Vagina (tissue), 2 donors: ENCODE results near the gene RPLP2. TPM values are rescaled to one million over a fixed set of nuclear protein-coding genes. Genes with fewer than 3 reads are reported as not detected.
A peak's percentile ranks its signal among the peaks of the same experiment; 100 is the strongest.

Source experiments
- DNase-seq, 2 donors: peaks; one replicate each; pipeline ENCODE4 v3.0.0-alpha.2; 2017; ENCODE audit errors: extremely low spot score in 2 of 2
- H3K27ac ChIP-seq: fragments of 200-600 bp; sonication (generic); one replicate; pipeline ENCODE4 v1.5.1; 2019
- H3K27me3 ChIP-seq: fragments of 200-600 bp; sonication (generic); one replicate; pipeline ENCODE4 v1.5.1; 2019
- H3K36me3 ChIP-seq, 2 donors: fragments of 200-600 bp; sonication (generic); one replicate each; pipeline ENCODE4 v1.5.1; 2017 to 2019
- H3K4me1 ChIP-seq: fragments of 200-600 bp; sonication (generic); one replicate; pipeline ENCODE4 v1.5.1; 2019
- H3K4me3 ChIP-seq, 2 donors: fragments of 200-600 bp; sonication (generic); 1 replicate in 1 of 2; 2 replicates in 1 of 2; pipeline ENCODE4 v1.5.1; 2016 to 2019
- H3K9me3 ChIP-seq: fragments of 200-600 bp; sonication (generic); one replicate; pipeline ENCODE4 v1.5.1; 2019
- POLR2A ChIP-seq, 2 donors: fragments of 450-650 bp; IDR thresholded peaks; one replicate each; pipeline ENCODE4 v1.6.1; 2017; ENCODE audit warnings: antibody characterized with exemption in 2 of 2, mild to moderate bottlenecking in 2 of 2, moderate library complexity in 2 of 2
- POLR2AphosphoS5 ChIP-seq, 2 donors: sonication (generic); formaldehyde crosslinking; IDR thresholded peaks; one replicate each; pipeline ENCODE4 v1.9.0; 2017; ENCODE audit warnings: antibody characterized with exemption in 2 of 2, mild to moderate bottlenecking in 2 of 2, low read depth in 1 of 2; ENCODE audit not compliant: insufficient read depth in 1 of 2
- intact Hi-C: fragments of 100-400 bp; cut with DNase I; formaldehyde crosslinking; loops from one replicate; pipeline ENCODE4 v1.15.1; 2023
- total RNA-seq: library from RNA; depleted of rRNA; stranded (reverse); fragments of >200 nt; gene quantifications from one replicate; pipeline ENCODE4 v1.2.3, GENCODE V29; 2016
- TF ChIP-seq, protein P1 (sequence below), 3 experiments: fragments of 450-650 bp in 2 of 3; fragments of 200-600 bp in 1 of 3; sonication (generic) in 1 of 3; IDR thresholded peaks; one replicate each; pipeline ENCODE4 v1.5.1; 2017 to 2019; ENCODE audit warnings: antibody characterized with exemption in 3 of 3, mild to moderate bottlenecking in 2 of 3, moderate library complexity in 2 of 3

The RPLP2 gene
- total RNA-seq, 1 donor from 2014 or later, result 1,068 TPM

- DNase-seq, result no peak
- Histone ChIP-seq H3K27me3 (no peaks in the 10 kb centered on the region), H3K9me3 (no peaks in the 10 kb centered on the region), H3K4me3 (no peak overlapping the region), H3K36me3 (no peaks in the 10 kb centered on the region), H3K4me1 (peaks cover 32% of the 10 kb centered on the region), H3K27ac (no peak overlapping the region)
- TF ChIP-seq, protein P1, sequence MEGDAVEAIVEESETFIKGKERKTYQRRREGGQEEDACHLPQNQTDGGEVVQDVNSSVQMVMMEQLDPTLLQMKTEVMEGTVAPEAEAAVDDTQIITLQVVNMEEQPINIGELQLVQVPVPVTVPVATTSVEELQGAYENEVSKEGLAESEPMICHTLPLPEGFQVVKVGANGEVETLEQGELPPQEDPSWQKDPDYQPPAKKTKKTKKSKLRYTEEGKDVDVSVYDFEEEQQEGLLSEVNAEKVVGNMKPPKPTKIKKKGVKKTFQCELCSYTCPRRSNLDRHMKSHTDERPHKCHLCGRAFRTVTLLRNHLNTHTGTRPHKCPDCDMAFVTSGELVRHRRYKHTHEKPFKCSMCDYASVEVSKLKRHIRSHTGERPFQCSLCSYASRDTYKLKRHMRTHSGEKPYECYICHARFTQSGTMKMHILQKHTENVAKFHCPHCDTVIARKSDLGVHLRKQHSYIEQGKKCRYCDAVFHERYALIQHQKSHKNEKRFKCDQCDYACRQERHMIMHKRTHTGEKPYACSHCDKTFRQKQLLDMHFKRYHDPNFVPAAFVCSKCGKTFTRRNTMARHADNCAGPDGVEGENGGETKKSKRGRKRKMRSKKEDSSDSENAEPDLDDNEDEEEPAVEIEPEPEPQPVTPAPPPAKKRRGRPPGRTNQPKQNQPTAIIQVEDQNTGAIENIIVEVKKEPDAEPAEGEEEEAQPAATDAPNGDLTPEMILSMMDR (IDR thresholded peaks at IDR 0.05), result no peak
- TF ChIP-seq POLR2A (IDR thresholded peaks at IDR 0.05) (no peak), POLR2AphosphoS5 (IDR thresholded peaks at IDR 0.05; ENCODE audit: insufficient read depth in 1 of 2, low read depth in 1 of 2) (no peak)
- intact Hi-C loops, result no loop called here
Observed at GRCh38 chr11:782264-783174, 27.2 kb upstream of the RPLP2 start.

DNA sequence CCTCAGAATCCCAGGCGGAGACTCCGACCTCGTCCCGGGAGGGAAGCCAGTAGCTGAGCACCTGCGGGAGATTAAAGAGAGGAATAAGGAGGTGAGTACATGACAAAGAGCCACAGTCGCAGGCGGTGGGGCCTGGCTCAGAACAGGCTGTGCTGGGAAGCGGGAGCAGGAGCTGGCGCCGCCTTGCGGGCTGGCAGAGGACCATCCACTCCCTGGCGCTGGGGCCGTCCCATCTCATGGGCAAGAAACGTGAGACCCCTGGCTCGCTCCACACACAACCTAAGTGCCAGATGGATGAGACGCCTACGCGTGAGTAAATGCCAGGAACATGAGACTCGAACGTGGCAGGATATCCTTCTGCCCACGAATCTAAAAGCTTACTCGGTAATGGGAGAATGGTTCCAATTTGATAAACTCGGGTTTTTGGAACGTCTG is 26.2 kb upstream of the RPLP2 start:
- peaks cover 22% of the 10 kb centered on the region for H3K4me1 ChIP-seq
- H3K4me3 ChIP-seq, result no peak overlapping the region
- peak overlapping the region; percentile 50 for H3K27ac ChIP-seq
- intact Hi-C loops, result no loop called here
- no peaks in the 10 kb centered on the region for H3K36me3 ChIP-seq
- H3K27me3 ChIP-seq, result no peaks in the 10 kb centered on the region
- DNase-seq, result no peak
- no peaks in the 10 kb centered on the region for H3K9me3 ChIP-seq
- TF ChIP-seq, protein P1 (IDR thresholded peaks at IDR 0.05), result peak; percentile 17 to 59 (median 21)
- TF ChIP-seq POLR2A (IDR thresholded peaks at IDR 0.05) (no peak), POLR2AphosphoS5 (IDR thresholded peaks at IDR 0.05; ENCODE audit: insufficient read depth in 1 of 2, low read depth in 1 of 2) (peak; percentile 60 to 64)

DNA sequence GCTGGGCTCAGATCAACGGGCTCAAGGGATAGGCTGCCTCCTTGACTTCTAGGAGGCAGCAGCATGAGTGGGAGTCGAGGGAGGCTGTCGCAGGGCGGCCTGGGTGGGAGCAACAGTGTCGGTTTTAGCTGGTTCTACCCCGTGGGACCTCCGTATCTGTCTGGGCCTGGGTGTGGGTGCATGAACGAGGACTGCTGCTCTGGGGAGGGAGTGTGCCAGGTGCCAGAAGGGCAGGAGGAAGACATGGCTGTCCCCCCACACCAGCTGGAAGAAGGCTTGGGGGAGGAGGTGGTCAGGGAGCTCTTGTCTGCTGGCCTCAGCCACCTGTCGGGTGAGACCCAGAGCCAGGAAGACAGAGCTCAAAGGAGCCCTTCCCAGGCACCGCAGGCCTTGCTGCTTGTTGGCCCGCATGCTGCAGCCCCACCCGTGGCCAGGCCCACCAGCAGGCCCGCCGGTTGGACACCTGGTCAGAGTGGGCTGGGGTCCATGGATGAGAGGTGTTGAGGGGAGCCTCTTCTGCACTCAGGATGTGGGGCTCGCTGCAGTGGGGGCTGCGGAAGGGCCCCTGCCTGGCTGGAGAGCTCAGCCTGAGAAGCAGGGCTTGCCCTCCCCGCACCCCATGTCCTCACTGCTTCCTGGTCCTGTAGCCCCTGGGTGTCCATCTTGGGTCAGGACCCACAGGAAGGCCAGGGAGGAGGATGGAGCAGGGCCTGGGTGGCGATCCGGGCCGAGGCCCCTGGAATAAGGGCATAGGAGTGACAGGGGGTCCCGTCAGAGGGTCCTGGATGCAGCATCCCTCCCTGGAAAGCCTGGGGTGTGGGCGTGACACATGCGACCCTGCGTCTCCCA is 23.3 kb upstream of the RPLP2 start:
- intact Hi-C loops, result no loop called here
- no peak for DNase-seq

DNA sequence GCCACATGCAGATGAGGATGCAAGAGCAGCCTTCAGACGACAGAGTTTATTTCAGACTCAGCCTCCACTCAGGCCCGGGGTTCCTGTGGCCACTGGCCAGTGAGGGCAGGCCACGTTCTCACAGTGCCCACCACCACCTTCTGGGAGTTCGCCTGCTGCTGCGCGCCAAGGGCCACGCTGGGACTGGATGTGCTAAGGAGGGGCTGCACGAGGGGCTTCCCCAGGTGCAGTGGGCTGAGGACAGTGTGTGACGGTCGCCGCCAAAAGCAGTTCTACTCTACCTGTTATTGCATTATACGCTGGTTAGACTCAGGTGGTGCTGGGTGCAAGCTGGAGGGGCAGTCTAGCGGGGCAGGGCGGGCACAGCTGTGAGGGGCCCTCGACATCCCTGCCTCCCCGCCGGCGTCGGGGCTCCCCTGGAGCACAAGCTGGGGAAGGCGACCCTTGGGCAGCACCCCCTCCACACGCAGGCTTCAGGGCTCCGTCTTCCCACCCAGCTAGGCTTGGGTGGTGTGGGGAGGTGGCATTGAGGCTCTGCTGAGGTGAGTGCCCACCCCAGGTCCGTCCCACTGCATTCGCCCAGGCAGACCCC is 22.6 kb upstream of the RPLP2 start:
- DNase-seq, result no peak
- intact Hi-C loops, result no loop called here
- Histone ChIP-seq H3K4me3 (no peak overlapping the region), H3K27ac (no peak overlapping the region), H3K4me1 (peaks cover 30% of the 10 kb centered on the region), H3K36me3 (no peaks in the 10 kb centered on the region), H3K9me3 (no peaks in the 10 kb centered on the region), H3K27me3 (no peaks in the 10 kb centered on the region)
- TF ChIP-seq POLR2AphosphoS5 (IDR thresholded peaks at IDR 0.05; ENCODE audit: insufficient read depth in 1 of 2, low read depth in 1 of 2) (no peak), POLR2A (IDR thresholded peaks at IDR 0.05) (no peak)
- TF ChIP-seq, protein P1 (IDR thresholded peaks at IDR 0.05), result no peak

More for the DNA sequence above, 23.3 kb upstream of the RPLP2 start:
- no peaks in the 10 kb centered on the region for H3K9me3 ChIP-seq
- H3K27ac ChIP-seq, result no peak overlapping the region
- TF ChIP-seq POLR2A (IDR thresholded peaks at IDR 0.05) (no peak), POLR2AphosphoS5 (IDR thresholded peaks at IDR 0.05; ENCODE audit: insufficient read depth in 1 of 2, low read depth in 1 of 2) (no peak)
- TF ChIP-seq, protein P1 (IDR thresholded peaks at IDR 0.05), result no peak
- no peak overlapping the region for H3K4me3 ChIP-seq
- peaks cover 32% of the 10 kb centered on the region for H3K4me1 ChIP-seq
- no peaks in the 10 kb centered on the region for H3K36me3 ChIP-seq
- no peaks in the 10 kb centered on the region for H3K27me3 ChIP-seq
